DOHH2 (cell line): Measurements from ENCODE around the gene PKM.

ENCODE experiments used
- H3F3A ChIP-seq: fragments of 200-600 bp; sonication (generic), shearing (Covaris generic); 2 replicates; pipeline ENCODE4 v1.6.0; 2016; ENCODE audit warnings: antibody characterized with exemption, mild to moderate bottlenecking; ENCODE audit not compliant: control insufficient read depth, insufficient read depth
- H3K27ac ChIP-seq: fragments of 200-600 bp; sonication (generic); 2 replicates; pipeline ENCODE4 v1.5.1; 2014; ENCODE audit warnings: low read depth, mild to moderate bottlenecking, low read length, moderate library complexity
- H3K27me3 ChIP-seq: fragments of 200-600 bp; sonication (generic); 2 replicates; pipeline ENCODE4 v1.6.1; 2014; ENCODE audit warnings: mild to moderate bottlenecking, low read length, mixed read lengths; ENCODE audit not compliant: control insufficient read depth
- H3K36me3 ChIP-seq: fragments of 200-600 bp; sonication (generic); 2 replicates; pipeline ENCODE4 v1.6.1; 2014; ENCODE audit warnings: mild to moderate bottlenecking, low read length, moderate library complexity, mixed read lengths; ENCODE audit not compliant: control insufficient read depth
- H3K4me1 ChIP-seq: fragments of 200-600 bp; sonication (generic); 2 replicates; pipeline ENCODE4 v1.6.1; 2014; ENCODE audit warnings: mild to moderate bottlenecking, low read length, mixed read lengths; ENCODE audit not compliant: control insufficient read depth
- H3K4me2 ChIP-seq: fragments of 200-600 bp; sonication (generic); 2 replicates; pipeline ENCODE4 v1.6.0; 2014; ENCODE audit warnings: mild to moderate bottlenecking, low read length, moderate library complexity
- H3K4me3 ChIP-seq: fragments of 200-600 bp; sonication (generic); 2 replicates; pipeline ENCODE4 v1.5.1; 2014; ENCODE audit warnings: mild to moderate bottlenecking, low read length, mixed read lengths
- H3K79me2 ChIP-seq: fragments of 200-600 bp; sonication (generic); 2 replicates; pipeline ENCODE4 v1.6.1; 2014; ENCODE audit warnings: mild to moderate bottlenecking, low read length, mixed read lengths; ENCODE audit not compliant: control insufficient read depth
- H3K9me2 ChIP-seq: fragments of 200-600 bp; sonication (generic); replicated peaks from 2 replicates; pipeline ENCODE4 v1.6.1; 2014; ENCODE audit warnings: mild to moderate bottlenecking, low read length, mixed read lengths; ENCODE audit not compliant: control insufficient read depth
- H3K9me3 ChIP-seq: fragments of 200-600 bp; sonication (generic); 2 replicates; pipeline ENCODE4 v1.6.1; 2014; ENCODE audit warnings: antibody characterized with exemption, low read length, mixed read lengths; ENCODE audit not compliant: control insufficient read depth, insufficient read depth
- H4K20me1 ChIP-seq: fragments of 200-600 bp; sonication (generic); 2 replicates; pipeline ENCODE4 v1.6.0; 2014; ENCODE audit warnings: low read depth, mild to moderate bottlenecking, antibody characterized with exemption, low read length, moderate library complexity; ENCODE audit not compliant: control insufficient read depth, insufficient read depth
- EZH2phosphoT487 ChIP-seq: fragments of 200-600 bp; sonication (generic); IDR thresholded peaks from 2 replicates; pipeline ENCODE4 v1.6.1; 2017; ENCODE audit warnings: borderline replicate concordance, mild to moderate bottlenecking, antibody characterized with exemption, low read length, moderate library complexity, mixed read lengths
- TF ChIP-seq, protein P1 (sequence below): fragments of 200-600 bp; sonication (generic); IDR thresholded peaks from one replicate; pipeline ENCODE4 v1.5.1; 2014; ENCODE audit warnings: antibody characterized with exemption, mild to moderate bottlenecking, low read depth, low read length; ENCODE audit not compliant: poor library complexity, severe bottlenecking

PKM gene

DNA sequence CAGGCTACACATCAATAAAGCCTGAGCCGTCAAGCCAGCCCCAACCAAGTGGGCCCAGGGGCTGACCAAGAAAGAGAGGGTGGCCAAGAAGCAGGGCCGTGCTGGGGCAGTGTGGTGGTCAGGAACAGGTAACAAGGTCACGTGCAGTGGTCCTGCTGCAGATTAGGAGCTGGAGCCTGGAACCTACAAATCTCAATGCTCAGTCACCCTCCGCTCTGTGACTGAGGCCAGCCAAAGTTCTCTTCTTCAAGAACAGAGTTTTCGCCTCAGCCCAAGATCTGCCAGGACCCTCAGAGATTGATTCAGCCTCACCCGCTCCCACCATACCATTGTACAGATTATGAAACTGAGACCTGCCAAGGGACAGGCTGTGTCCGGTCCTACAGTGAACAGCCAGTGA lies 60.3 kb downstream of the PKM start:
- Histone ChIP-seq H3K79me2 (no peaks in the 10 kb centered on the region), H3K4me1 (no peaks in the 10 kb centered on the region), H3K27ac (no peak overlapping the region), H3F3A (no peaks in the 10 kb centered on the region), H4K20me1 (no peaks in the 10 kb centered on the region), H3K36me3 (no peaks in the 10 kb centered on the region), H3K4me3 (no peak overlapping the region), H3K27me3 (peaks cover 26% of the 10 kb centered on the region), H3K9me2 (no peaks in the 10 kb centered on the region), H3K4me2 (no peak overlapping the region), H3K9me3 (no peaks in the 10 kb centered on the region)
- TF ChIP-seq, protein P1, sequence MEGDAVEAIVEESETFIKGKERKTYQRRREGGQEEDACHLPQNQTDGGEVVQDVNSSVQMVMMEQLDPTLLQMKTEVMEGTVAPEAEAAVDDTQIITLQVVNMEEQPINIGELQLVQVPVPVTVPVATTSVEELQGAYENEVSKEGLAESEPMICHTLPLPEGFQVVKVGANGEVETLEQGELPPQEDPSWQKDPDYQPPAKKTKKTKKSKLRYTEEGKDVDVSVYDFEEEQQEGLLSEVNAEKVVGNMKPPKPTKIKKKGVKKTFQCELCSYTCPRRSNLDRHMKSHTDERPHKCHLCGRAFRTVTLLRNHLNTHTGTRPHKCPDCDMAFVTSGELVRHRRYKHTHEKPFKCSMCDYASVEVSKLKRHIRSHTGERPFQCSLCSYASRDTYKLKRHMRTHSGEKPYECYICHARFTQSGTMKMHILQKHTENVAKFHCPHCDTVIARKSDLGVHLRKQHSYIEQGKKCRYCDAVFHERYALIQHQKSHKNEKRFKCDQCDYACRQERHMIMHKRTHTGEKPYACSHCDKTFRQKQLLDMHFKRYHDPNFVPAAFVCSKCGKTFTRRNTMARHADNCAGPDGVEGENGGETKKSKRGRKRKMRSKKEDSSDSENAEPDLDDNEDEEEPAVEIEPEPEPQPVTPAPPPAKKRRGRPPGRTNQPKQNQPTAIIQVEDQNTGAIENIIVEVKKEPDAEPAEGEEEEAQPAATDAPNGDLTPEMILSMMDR: no peak
- TF ChIP-seq EZH2phosphoT487: no peak

DNA sequence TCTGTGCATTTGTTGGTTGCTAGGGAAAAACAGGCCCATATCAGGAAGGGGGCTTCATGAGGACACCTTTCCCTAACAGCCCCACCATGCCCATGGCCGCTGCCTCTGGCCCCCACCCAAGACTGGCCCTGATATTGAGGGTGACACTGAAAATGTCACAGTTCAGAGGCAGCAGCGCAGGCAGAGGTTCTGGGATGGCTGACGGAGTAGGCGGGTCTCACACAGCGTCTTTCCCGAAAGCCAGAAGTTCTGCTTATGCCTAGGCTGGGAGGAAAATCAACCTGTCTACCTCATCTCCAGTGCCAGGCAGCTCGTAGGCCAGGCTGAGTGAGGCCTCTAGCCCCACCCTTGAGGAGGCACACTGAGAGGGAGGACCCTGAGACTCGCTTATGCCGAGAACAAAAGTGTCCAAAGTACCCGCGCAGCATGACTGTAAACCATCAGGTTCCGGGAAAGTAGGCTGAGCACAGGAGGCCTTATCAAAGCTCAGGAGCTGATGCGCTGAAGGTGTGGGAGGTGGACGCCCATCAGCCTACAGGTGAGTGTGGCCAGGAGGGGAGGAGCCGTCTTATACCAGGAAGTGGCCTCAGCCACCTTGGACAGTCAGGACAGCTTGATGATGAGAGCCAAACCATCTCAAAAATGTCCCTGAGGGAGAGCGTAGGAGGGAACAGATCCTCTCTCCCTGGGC lies 60.9 kb downstream of the PKM start:
- no peaks in the 10 kb centered on the region for H3F3A ChIP-seq
- H3K79me2 ChIP-seq: no peaks in the 10 kb centered on the region
- no peak overlapping the region for H3K4me3 ChIP-seq
- no peak for TF ChIP-seq EZH2phosphoT487
- TF ChIP-seq, protein P1: no peak
- no peaks in the 10 kb centered on the region for H4K20me1 ChIP-seq
- no peaks in the 10 kb centered on the region for H3K9me3 ChIP-seq
- H3K36me3 ChIP-seq: no peaks in the 10 kb centered on the region
- no peaks in the 10 kb centered on the region for H3K9me2 ChIP-seq
- H3K4me1 ChIP-seq: no peaks in the 10 kb centered on the region
- H3K4me2 ChIP-seq: no peak overlapping the region
- peaks cover 20% of the 10 kb centered on the region for H3K27me3 ChIP-seq
- no peak overlapping the region for H3K27ac ChIP-seq

DNA sequence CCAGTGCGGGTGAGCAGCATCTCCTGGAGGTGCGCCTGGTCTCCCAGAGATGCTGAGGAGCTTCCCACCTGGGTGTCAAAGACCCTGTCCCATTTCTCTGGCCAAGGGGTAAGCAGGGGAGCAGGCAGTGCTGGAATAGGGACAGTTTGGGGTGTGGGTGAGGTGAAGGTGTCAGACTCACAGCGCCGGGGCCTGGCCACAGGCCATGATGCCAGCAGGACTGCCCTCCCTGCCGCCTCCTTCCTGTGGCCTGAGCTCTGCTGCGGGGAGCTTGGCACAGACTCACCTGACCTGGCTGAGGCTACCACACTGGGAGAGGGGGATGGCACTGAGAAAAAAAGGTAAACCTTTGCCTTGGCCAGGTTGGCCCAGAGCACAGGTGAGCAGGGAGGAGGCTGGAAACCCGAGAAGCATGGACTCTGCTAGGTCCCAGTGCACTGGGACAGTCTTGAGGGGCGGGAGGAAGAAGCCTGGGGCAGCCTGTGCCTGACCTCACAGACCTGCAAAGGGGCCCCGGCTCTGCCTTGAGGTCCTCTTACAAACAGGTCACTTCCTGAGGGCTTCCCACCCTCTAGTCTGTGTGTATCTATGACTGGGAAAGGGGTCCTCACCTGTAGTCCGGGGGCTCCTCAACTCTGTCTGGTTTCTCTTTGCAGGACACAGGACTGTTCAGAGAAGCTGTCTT lies 61.6 kb downstream of the PKM start:
- Histone ChIP-seq H3K4me3 (no peak overlapping the region), H3K4me2 (no peak overlapping the region), H3K9me3 (no peaks in the 10 kb centered on the region), H3K79me2 (no peaks in the 10 kb centered on the region), H3K27ac (no peak overlapping the region), H3K9me2 (no peaks in the 10 kb centered on the region), H4K20me1 (no peaks in the 10 kb centered on the region), H3K36me3 (no peaks in the 10 kb centered on the region), H3F3A (no peaks in the 10 kb centered on the region), H3K4me1 (no peaks in the 10 kb centered on the region), H3K27me3 (peaks cover 15% of the 10 kb centered on the region)
- TF ChIP-seq EZH2phosphoT487: no peak
- TF ChIP-seq, protein P1: no peak
